ENCODE data around the gene JMJD7. TPM values are rescaled to one million over a fixed set of nuclear protein-coding genes. Genes with fewer than 3 reads are reported as not detected.

The JMJD7 gene
- total RNA-seq, 4 donors from 2014 or later, result 18.8 to 36.6 (median 28.3) TPM

GRCh38 chr15:41849204-41849603 is 21.3 kb downstream of the JMJD7 start:
- Histone ChIP-seq H3K4me3 (replicated peaks in 1 of 3) (no peak overlapping the region), H3K27me3 (no peaks in the 10 kb centered on the region), H3K27ac (no peak overlapping the region), H3K4me1 (peaks cover 4 to 22% of the 10 kb centered on the region in 2 donors), H3K9me3 (no peaks in the 10 kb centered on the region), H3K36me3 (peaks cover 24 to 43% of the 10 kb centered on the region in 2 donors)
- WGBS, 2 donors, result 66 to 71% methylated on average over 6 of the region's 6 CpGs
- DNase-seq, result no peak
- intact Hi-C loops (cut with DNase I), result no loop called here
- TF ChIP-seq CTCF (IDR thresholded peaks at IDR 0.05) (no peak), POLR2A (IDR thresholded peaks at IDR 0.05) (no peak)

GRCh38 chr15:41849861-41850260 is 22.0 kb downstream of the JMJD7 start:
- H3K27me3 ChIP-seq, result no peaks in the 10 kb centered on the region
- peaks cover 6 to 27% of the 10 kb centered on the region in 2 donors for H3K4me1 ChIP-seq
- H3K36me3 ChIP-seq, result peaks cover 19 to 39% of the 10 kb centered on the region in 2 donors
- TF ChIP-seq CTCF (IDR thresholded peaks at IDR 0.05) (no peak), POLR2A (IDR thresholded peaks at IDR 0.05) (no peak)
- H3K27ac ChIP-seq, result no peak overlapping the region
- intact Hi-C loops (cut with DNase I), result no loop called here
- H3K4me3 ChIP-seq (replicated peaks in 1 of 3), result no peak overlapping the region
- H3K9me3 ChIP-seq, result no peaks in the 10 kb centered on the region
- 25 to 57% methylated on average over 1 of the region's 8 CpGs for WGBS, 2 donors
- DNase-seq, result peak; percentile 80 to 81

GRCh38 chr15:41850482-41851166 is 22.7 kb downstream of the JMJD7 start:
- no peak for DNase-seq
- no peak for TF ChIP-seq POLR2A (IDR thresholded peaks at IDR 0.05)
- no peak for TF ChIP-seq CTCF (IDR thresholded peaks at IDR 0.05)
- Histone ChIP-seq H3K27ac (no peak overlapping the region), H3K36me3 (peaks cover 15 to 31% of the 10 kb centered on the region in 2 donors), H3K4me1 (peaks cover 14 to 34% of the 10 kb centered on the region in 2 donors), H3K4me3 (replicated peaks in 1 of 3) (no peak overlapping the region), H3K9me3 (no peaks in the 10 kb centered on the region), H3K27me3 (no peaks in the 10 kb centered on the region)
- WGBS, 2 donors, result 70 to 79% methylated on average over 16 of the region's 16 CpGs
- intact Hi-C loops (cut with DNase I), result no loop called here

- WGBS, 2 donors, result 54 to 55% methylated on average over 11 of the region's 11 CpGs
- intact Hi-C loops (cut with DNase I), result no loop called here
- Histone ChIP-seq H3K27ac (no peak overlapping the region), H3K27me3 (no peaks in the 10 kb centered on the region), H3K36me3 (peaks cover 15 to 26% of the 10 kb centered on the region in 2 donors), H3K4me3 (replicated peaks in 1 of 3) (no peak overlapping the region), H3K4me1 (peaks cover 14 to 39% of the 10 kb centered on the region in 2 donors), H3K9me3 (no peaks in the 10 kb centered on the region)
- TF ChIP-seq POLR2A (IDR thresholded peaks at IDR 0.05) (no peak), CTCF (IDR thresholded peaks at IDR 0.05) (no peak)
- DNase-seq, result peak in 1 of 2 donors; percentile 37
These were observed 23.3 kb downstream of the JMJD7 start for GRCh38 chr15:41851167-41851523.

- H3K36me3 ChIP-seq, result peaks cover 15 to 22% of the 10 kb centered on the region in 2 donors
- H3K27ac ChIP-seq, result no peak overlapping the region
- TF ChIP-seq POLR2A (IDR thresholded peaks at IDR 0.05), result no peak
- TF ChIP-seq CTCF (IDR thresholded peaks at IDR 0.05), result no peak
- intact Hi-C loops (cut with DNase I), result no loop called here
- WGBS, 2 donors, result 61 to 70% methylated on average over 3 of the region's 8 CpGs
- no peaks in the 10 kb centered on the region for H3K27me3 ChIP-seq
- no peak overlapping the region for H3K4me3 ChIP-seq (replicated peaks in 1 of 3)
- H3K4me1 ChIP-seq, result peaks cover 14 to 42% of the 10 kb centered on the region in 2 donors
- no peaks in the 10 kb centered on the region for H3K9me3 ChIP-seq
- DNase-seq, result no peak
These were observed 24.0 kb downstream of the JMJD7 start for GRCh38 chr15:41851755-41852370.

Data from thyroid gland (tissue), 4 donors.